Stimulated activated CD4-positive, alpha-beta T cell treated with anti-CD3 and anti-CD28 coated beads, Interleukin-15, amount 100 ng/mL, for 48 hours (primary cell): Measurements from ENCODE around the gene TRMT61A.
A peak's percentile ranks its signal among the peaks of the same experiment; 100 is the strongest.

Source experiments
- DNase-seq, 2 donors: peaks; one replicate each; pipeline ENCODE4 v3.0.0-alpha.2; 2020; ENCODE audit warnings: low read depth in 2 of 2

TRMT61A gene

GRCh38 chr14:103528587-103529382 lies at the start of gene TRMT61A:
TRMT61A (plus strand) TSS chr14:103529196; CDS start chr14:103529979, 783 bp downstream.
- peak; percentile 54 to 66 for DNase-seq

GRCh38 chr14:103480595-103480994 lies 48.4 kb upstream of the TRMT61A start:
- no peak for DNase-seq

GRCh38 chr14:103483600-103483999 lies 45.4 kb upstream of the TRMT61A start:
- no peak for DNase-seq

GRCh38 chr14:103485504-103485903 lies 43.5 kb upstream of the TRMT61A start:
- no peak for DNase-seq

- no peak for DNase-seq
Measured at GRCh38 chr14:103488071-103488470, 40.9 kb upstream of the TRMT61A start.

GRCh38 chr14:103488960-103489359 lies 40.0 kb upstream of the TRMT61A start:
- no peak for DNase-seq

GRCh38 chr14:103489621-103490020 lies 39.4 kb upstream of the TRMT61A start:
- no peak for DNase-seq

- no peak for DNase-seq
Measured at GRCh38 chr14:103491691-103492090, 37.3 kb upstream of the TRMT61A start.

- no peak for DNase-seq
Measured at GRCh38 chr14:103492156-103492925, 36.7 kb upstream of the TRMT61A start.

GRCh38 chr14:103495854-103496253 lies 33.1 kb upstream of the TRMT61A start:
- no peak for DNase-seq

- no peak for DNase-seq
Measured at GRCh38 chr14:103496776-103497175, 32.2 kb upstream of the TRMT61A start.

- no peak for DNase-seq
Measured at GRCh38 chr14:103499709-103500108, 29.3 kb upstream of the TRMT61A start.

GRCh38 chr14:103500148-103500990 lies 28.6 kb upstream of the TRMT61A start:
- DNase-seq: peak; percentile 62 to 73

- no peak for DNase-seq
Measured at GRCh38 chr14:103501041-103501870, 27.7 kb upstream of the TRMT61A start.

GRCh38 chr14:103501921-103502669 lies 26.9 kb upstream of the TRMT61A start:
- DNase-seq: no peak

- DNase-seq: no peak
Measured at GRCh38 chr14:103502877-103503276, 26.1 kb upstream of the TRMT61A start.

GRCh38 chr14:103503296-103503695 lies 25.7 kb upstream of the TRMT61A start:
- no peak for DNase-seq

GRCh38 chr14:103504991-103505565 lies 23.9 kb upstream of the TRMT61A start:
- no peak for DNase-seq

- DNase-seq: no peak
Measured at GRCh38 chr14:103507751-103508150, 21.2 kb upstream of the TRMT61A start.
